GM18498 (cell line): Measurements from ENCODE around the gene SSR1.

Experiments
- ATAC-seq: cut with Tn5 transposase; IDR thresholded peaks from one replicate; pipeline ENCODE4 v1.9.1; 2021; ENCODE audit warnings: mild to moderate bottlenecking, moderate library complexity; ENCODE audit not compliant: unreplicated experiment

The SSR1 gene

GRCh38 chr6:7218406-7218988 is 94.5 kb downstream of the SSR1 start:
- no peak for ATAC-seq
